NCI-H2107 treated with DMSO at 0.1 percent for 48 hours (cell line): ENCODE results near the gene B4GALNT1.
A peak's percentile ranks its signal among the peaks of the same experiment; 100 is the strongest.
"Not testable (repeated sequence)": the region's sequence is repeated elsewhere in the genome, so short reads cannot be mapped to it uniquely, and the experiment has no call there.

Experiments
- DNase-seq: peaks from one replicate; lab custom pipeline; 2025; ENCODE audit not compliant: unreplicated experiment; lab: John Stamatoyannopoulos, UW

Gene B4GALNT1

DNA sequence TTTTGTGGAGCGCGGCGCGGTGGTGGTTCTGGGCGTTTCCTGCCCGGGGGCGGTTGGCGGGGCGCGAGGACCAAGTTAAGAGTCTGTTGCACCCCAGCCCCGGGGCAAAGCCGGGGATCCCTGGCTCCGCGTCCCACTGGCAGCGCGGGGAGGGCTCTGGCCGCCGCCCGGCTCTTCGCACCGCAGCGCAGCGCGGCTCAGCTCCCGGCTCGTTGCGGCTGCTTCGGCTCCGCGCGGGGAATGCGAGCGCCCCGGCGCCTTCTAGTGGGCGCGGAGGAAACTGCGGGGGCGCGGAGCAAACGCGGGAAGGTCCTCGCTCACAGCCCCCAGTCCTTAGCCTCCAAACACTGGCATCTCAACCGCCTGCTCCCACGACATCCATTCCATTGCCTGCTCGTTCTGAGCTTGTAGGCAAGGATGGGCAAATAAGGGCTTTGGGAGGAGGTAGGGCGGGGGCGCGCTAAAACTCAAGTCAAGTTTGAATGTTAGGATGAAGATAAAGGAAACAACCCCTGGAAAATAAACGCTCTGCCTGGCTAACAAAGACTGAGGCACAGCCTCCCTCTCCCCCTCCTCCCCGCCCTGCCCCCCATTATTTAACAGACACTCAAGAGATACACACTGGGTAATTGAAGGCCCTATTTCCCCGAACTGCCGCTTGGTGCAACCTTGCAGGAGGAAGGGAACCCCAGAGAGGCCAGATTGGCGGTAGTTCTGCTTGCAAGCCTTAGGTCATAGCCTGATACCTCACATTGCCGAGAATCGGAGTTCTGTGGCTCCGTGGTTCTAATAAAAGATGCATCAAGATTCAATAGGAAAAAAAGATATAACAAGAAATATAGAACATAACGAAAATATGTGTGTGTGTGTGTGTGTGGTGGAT, at the start of gene B4GALNT1:
TSS of gene B4GALNT1 (minus strand) at position 244 of the 883 bp plus-strand sequence. CDS start 1,069 bp downstream, outside the sequence.
- peak; percentile 27 for DNase-seq

DNA sequence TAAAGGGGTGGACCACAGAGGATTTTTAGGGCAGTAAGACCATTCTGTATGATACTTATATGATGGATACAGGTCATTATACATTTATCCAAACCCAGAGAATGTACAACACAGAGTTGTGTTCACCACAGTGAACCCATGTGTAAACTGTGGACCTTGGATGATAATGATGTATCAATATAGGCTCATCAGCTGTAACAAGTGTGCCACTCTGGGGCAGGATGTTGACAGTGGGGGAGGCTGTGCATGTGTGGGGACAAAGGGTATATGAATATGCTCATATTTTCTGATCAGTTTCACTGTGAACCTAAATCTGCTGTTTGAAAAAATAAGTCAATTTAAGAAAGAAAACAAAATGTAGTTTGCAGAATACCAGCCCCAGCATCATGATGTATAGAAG, 46.7 kb upstream of the B4GALNT1 start:
- no peak for DNase-seq

DNA sequence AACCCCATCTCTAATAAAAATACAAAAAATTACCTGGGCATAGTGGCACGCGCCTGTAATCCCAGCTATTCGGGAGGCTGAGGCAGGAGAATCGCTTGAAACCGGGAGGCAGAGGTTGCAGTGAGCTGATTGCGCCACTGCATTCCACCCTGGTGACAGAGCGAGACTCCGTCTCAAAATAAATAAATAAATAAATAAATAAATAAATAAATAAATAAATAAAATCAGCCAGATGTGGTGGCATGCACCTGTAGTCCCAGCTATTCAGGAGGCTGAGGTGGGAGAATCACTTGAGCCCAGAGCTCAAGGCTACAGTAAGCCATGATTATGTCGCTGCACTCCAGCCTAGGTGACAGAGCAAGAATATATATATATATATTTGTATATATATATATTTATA, 44.9 kb upstream of the B4GALNT1 start:
- DNase-seq, result not testable (repeated sequence)

DNA sequence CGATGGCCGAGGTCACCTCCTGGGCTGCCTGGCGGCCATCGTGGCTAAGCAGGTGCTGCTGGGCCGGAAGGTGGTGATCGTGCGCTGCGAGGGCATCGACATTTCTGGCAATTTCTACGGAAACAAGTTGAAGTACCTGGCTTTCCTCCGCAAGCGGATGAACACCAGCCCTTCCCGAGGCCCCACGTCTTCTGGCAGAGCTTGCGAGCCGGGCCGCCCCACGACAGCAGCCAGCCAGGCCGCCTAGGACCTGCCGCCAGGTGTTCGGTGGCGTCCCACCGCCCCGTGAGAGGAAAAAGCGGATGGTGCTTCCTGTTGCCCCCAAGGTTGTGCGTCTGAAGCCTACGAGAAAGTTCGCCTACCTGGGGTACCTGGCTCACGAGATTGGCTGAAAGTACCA, 41.7 kb upstream of the B4GALNT1 start:
- no peak for DNase-seq

DNA sequence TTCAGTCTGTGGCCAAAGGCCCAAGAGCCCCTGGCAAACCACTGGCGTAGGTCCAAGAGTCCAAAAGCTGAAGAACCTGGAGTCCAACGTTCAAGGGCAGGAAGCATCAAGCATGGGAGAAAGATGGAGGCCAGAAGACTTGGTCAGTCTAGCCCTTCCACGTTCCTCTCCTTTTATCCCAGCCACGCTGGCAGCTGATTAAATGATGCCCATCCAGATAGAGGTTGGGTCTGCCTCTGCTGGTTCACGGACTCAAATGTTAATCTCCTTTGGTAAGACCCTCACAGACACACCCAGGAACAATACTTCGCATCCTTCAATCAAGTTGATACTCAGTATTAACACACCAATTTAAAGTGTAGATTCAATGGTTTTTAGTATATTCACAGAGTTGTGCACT, 39.8 kb upstream of the B4GALNT1 start:
- no peak for DNase-seq

DNA sequence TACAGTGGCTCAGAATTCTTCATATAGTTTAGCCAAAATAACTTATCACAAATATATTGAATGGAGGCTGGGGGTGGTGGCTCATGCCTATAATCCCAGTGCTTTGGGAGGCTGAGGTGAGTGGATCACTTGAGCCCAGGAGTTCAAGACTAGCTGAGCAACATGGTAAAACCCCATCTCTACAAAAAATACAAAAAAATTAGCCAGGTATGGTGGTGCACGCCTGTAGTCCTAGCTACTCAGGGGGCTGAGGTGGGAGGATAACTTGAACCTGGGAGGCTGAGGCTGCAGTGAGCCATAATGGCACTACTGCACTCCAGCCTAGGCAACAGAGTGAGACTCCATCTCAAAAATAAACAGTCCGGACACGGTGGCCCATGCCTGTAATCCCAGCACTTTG, 38.8 kb upstream of the B4GALNT1 start:
- DNase-seq, result not testable (repeated sequence)

DNA sequence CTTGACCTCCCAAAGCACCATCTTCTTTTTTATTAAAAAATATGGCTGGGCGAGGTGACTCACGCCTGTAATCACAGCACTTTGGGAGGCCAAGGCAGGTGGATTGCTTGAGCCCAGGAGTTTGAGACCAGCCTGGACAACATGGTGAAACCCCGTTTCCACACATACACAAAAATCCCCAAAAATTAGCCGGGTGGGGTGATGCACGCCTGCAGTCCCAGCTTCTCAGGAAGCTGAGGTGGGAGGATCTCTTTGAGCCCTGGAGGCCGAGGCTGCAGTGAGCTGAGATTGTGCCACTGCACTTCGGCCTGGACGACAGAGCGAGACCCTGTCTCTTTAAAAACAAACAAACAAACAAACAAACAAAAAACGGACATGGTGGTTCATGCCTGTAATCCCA, 36.7 kb upstream of the B4GALNT1 start:
- DNase-seq, result not testable (repeated sequence)

DNA sequence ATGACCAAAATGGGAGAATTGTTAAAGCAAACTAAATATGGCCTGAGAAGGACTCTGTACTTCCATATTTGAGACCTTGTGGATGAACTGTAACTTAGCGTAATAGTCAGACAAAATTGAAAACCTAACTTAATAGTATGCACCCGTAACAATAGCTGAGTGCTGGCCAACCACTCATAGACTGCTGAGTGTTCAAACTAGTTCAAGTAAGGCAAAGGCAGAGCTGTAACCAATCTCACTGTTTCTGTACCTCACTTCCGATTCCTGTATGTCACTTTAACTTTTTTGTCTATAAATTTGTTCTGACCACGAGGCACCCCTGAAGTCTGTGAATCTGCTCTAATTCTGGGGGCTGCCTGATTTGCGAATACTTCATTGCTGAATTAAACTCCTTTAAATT, 33.9 kb upstream of the B4GALNT1 start:
- no peak for DNase-seq

DNA sequence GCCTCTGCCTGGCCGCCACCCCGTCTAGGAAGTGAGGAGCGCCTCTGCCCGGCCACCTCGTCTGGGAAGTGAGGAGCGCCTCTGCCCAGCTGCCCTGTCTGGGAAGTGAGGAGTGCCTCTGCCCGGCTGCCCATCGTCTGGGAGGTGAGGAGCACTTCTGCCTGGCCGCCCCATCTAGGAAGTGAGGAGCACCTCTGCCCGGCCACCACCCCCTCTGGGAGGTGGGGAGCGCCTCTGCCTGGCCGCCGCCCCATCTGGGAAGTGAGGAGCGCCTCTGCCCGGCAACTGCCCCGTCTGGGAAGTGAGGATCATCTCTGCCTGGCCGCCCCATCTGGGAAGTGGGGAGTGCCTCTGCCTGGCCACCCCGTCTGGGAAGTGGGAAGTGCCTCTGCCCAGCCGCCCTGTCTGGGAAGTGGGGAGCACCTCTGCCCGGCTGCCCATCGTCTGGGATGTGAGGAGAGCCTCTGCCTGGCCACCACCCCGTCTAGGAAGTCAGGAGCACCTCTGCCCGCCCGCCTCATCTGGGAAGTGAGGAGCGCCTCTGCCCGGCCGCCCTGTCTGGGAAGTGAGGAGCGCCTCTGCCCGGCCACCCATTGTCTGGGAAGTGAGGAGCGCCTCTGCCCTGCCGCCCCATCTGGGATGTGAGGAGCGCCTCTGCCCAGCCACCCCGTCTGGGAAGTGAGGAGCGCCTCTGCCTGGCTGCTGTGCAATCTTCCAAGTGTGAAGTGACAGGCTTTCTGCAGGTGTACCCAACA, 32.2 kb upstream of the B4GALNT1 start:
- not testable (repeated sequence) for DNase-seq

DNA sequence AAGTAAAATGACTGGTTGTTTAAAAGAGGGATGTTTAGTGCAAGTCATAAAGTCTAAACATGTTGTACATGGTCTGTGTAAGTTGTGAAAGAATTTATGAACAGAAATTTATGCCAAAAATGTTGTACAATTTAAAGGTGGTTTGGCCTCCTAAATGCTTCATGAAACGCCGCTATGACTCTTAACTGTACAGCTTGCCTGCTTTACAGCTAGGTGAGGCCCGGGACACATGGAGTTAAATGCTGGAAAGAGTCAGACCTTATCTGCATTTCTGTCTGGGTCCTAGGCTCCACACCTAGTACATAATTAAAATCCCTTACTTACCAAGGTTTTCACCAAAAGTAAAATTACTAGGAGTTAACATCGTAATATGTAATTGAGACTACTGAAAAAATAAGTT, 28.4 kb upstream of the B4GALNT1 start:
- DNase-seq, result no peak

DNA sequence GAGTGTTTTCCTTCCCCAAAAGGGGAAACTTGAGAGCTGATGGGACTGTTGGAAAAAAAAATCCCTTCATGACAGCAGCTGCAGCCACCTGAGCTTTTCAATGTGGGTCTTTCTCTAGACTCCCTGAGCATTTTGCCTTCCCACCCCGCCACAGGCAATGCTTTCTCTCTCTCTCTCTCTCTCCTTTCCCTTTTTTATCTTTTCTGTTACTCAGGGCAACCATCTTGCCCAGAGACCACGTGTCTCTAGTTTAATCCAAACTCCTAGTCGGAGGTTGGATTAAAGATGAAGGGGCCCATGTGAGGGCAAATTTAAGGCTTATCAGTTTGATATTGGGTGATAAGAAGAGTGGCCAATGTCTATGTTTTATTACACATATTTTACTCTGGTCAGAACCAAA, 25.9 kb upstream of the B4GALNT1 start:
- DNase-seq, result no peak

DNA sequence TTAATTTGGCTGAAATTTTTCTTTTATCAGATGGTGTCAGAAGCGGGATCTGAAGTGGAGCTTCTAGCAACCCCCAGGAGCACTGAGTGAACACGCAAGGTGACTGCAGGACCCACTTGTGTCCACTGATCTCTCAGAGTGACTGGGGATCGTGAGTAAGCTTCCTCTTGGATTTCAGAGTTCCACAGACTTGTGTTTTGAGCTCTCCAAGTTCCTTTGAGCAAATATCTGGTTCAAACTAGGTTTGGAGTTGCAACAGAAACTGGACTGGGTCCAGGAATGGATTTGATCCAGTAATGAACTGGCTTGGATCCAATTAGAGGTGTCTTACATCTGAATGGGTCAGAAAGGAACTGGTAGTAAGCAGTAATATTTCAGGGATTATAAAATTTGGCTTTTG, 24.7 kb upstream of the B4GALNT1 start:
- no peak for DNase-seq

DNA sequence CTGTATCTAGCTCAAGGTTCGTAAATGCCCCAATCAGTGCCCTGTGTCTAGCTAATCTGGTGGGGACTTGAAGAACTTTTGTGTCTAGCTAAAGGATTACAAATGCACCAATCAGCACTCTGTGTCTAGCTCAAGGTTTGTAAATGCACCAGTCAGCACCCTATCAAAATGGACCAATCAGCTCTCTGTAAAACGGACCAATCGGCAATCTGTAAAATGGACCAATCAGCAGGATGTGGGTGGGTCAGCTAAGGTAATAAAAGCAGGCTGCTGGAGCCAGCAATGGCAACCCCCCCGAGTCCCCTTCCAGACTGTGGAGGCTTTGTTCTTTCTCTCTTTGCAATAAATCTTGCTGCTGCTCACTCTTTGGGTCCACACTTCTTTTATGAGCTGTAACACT, 23.4 kb upstream of the B4GALNT1 start:
- DNase-seq, result not testable (repeated sequence)

DNA sequence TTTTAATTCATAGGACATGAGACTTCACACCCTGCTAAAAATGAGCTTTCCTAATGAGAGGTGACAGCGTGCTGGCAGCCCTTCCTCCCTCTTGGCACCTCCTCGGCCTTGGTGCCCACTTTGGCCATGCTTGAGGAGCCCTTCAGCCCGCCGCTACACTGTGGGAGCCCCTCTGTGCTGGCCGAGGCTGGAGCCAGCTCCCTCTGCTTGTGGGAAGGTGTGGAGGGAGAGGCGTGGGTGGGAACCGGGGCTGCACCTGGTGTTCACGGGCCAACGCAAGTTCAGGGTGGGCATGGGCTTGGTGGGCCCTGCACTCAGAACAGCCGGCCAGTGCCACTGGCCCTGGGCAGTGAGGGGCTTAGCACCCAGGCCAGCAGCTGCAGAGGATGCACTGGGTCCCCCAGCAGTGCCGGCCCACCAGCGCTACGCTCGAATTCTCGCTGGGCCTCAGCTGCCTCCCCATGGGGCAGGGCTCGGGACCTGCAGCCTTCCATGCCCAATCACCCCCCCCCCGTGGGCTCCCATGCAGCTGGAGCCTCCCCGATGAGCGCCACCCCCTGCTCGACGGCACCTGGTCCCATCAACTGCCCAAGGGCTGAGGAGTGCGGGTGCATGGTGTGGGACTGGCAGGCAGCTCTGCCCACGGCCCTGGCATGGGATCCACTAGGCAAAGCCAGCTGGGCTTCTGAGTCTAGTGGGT, 22.7 kb upstream of the B4GALNT1 start:
- no peak for DNase-seq

DNA sequence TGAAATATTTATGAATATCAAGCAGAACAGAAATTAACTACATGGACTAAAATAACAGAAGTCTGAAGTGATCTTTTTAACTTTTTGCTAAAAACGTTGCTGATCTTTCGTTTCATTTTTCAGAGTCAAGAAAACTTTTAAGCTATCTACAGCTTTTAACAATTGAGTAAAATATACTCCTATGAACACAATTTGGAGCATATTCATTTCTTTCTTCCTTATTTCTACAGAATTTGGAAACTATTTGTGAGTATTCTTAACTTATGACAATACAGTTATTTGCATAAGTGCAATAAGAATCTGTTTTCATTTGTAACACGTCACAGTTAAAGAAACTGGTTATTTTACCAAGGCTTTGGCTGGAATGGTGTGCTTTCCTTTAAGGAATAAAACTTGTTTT, 21.0 kb upstream of the B4GALNT1 start:
- no peak for DNase-seq

DNA sequence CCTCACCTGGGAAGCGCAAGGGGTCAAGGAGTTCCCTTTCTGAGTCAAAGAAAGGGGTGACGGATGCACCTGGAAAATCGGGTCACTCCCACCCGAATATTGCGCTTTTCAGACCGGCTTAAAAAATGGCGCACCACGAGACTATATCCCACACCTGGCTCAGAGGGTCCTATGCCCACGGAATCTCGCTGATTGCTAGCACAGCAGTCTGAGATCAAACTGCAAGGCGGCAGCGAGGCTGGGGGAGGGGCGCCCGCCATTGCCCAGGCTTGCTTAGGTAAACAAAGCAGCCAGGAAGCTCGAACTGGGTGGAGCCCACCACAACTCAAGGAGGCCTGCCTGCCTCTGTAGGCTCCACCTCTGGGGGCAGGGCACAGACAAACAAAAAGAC, 13.7 kb upstream of the B4GALNT1 start:
- DNase-seq, result not testable (repeated sequence)

DNA sequence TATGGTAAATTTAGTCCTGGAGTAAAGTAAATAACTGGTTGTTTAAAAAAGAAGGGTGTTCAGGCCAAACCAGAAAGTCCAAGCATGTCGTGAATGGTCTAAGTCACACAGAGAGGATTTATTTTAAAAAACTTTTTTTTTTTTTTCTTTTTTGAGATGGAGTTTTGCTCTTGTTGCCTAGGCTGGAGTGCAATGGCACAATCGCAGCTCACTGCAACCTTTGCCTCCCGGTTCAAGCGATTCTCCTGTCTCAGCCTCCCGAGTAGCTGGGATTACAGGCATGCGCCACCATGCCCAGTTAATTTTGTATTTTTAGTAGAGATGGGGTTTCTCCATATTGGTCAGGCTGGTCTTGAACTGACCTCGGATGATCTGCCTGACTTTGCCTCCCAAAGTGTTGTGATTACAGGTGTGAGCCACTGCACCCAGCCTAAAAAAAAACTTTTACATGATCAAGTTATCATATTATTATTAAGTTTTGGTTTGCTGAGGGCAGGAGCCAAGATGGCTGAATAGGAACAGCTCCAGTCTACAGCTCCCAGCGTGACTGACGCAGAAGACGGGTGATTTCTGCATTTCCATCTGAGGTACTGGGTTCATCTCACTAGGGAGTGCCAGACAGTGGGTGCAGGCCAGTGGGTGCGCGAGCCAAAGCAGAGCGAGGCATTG, 13.1 kb upstream of the B4GALNT1 start:
- DNase-seq, result not testable (repeated sequence)

DNA sequence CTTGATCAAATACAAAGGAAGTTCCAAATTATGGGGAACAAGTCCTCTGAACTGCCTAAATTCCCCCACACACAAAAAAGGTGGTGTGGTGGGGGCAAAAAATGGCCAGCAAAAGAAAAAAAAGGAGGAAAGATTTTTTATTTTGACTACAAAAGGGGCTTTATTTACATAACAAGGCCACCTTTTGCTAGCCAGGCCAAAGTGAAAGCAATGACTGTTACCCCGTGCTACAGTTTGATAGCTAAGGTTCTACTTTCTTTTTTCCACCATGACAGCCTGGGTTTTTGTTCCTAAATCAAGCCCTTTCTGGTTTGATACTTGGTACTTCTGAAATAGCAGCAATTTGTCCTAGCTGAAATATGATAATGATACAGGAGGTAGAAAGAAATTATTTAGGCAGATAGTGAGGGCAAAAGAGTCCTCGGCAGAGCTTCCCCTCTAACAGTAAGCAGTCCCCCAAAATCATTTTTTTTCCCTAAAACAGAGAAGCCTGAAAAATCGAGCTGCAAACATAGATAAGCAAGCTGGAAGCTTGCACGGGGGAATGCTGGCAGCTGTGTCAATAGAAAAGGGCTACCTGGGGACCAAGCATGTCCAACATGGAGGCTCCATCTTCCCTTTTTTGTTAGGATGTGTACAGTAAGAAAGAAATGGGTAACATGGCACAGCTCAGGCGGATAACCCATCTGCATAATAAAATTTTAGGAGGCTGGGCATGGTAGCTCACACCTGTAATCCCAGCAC, 8.9 kb upstream of the B4GALNT1 start:
- DNase-seq, result no peak

DNA sequence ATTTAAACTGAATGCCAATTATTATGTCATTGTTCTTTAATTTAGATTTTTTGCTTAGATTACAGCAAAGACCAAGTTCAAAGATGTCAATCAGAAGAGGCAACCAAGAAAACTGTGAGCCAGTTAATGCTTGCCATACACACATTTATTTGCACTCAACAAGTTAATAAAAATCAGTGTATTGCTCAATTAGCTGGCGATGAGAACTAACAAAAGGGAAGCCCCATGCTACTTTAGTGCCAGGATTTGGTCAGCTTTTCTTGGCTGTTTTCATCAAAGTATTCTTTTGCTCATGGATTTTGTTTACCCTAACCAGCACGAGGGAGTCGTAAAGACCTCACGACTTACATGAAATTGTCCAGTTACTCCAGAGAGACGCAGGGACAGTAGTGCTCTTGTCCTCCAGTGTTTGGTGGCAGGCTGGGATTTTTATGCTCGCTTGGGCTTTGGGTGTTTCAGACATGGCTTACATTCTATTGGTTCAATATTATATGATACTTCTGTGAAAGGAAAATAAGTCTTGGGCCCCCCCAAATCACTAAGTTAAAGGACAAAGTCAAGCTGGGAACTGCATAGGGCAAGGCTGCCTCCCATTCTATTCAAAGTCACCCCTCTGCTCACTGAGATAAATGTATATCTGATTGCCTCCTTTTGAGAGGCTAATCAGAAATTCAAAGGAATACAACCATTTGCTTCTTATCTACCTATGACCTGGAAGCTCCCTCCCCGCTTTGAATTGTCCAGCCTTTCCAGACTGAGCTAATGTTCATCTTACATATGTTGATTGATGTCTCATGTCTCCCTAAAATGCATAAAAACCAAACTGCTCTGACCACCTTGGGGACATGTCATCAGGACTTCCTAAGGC, 7.4 kb upstream of the B4GALNT1 start:
- no peak for DNase-seq
